Bone marrow (tissue), 2 donors: Measurements from ENCODE around the gene RANBP6.

Source experiments
- DNase-seq, 2 donors: peaks; one replicate each; lab custom pipeline; 2025; lab: John Stamatoyannopoulos, UW

Gene RANBP6

DNA sequence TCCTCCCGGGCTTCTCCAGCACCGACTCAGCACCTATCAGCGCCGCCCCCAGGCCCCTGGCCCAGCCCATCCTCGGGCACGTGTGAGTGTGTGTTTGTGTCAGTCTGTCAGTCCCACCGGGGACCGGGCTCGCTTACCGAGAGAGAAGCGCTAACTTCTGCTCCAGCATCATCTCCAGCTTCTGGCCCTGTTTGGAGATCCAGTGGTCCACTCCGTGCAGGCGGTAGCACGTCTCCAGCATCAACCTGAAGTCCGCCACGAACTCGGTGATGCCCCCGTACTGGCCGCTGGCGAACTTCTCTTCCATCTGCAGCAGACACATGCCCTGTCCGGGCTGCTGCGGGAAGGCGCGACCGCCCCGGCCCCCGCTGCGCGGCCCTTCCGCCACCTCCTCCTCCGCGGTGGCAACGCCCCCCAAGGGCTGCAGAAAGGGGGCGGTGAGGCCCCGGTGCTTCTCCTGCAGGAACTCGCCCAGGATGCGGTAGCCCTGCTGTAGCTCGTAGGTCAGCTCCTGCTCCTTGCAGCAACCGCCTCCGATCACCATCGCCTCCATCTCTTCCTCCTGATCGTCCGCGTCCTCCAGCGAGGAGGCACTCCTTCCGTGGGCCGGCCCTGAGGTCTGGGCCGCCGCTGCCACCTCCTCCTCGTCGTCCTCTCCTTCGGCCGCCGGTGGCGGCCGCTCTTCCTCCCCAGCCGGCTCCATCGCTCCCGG lies 8.2 kb downstream of the RANBP6 start:
- DNase-seq = peak; percentile 69 to 72

GRCh38 chr9:6006749-6007057 lies 8.7 kb downstream of the RANBP6 start:
- DNase-seq = no peak

- DNase-seq = no peak
Observed at GRCh38 chr9:6000955-6001354, 14.5 kb downstream of the RANBP6 start.

DNA sequence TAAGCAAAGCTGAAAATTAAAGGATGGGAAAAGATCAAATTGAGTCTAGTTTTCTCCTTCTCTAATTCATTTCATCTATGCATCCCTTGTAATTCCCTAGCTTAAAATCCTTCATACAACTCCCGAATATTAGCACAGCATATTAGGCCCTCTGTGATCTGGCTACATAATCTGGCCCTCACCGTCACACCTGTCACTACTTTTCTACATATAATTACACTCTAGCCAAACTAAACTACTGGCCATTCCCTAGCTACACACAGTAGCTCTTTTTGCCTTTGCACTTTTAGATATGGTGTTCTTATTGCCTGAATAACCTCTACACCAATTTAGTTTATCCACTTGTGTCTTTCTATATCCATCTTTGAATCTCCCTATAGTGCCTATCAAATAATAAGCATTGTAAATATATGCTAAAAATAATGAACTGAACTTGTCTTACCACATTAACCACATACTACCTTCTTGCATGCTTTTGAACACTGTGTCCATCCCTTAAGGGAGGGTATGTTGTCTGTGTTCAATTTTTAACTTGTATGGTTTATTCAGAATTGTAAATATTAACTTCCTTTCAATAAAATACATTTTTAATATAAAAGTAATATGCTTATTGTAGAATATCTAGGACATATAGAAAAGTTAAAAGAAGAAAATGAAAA lies 15.9 kb downstream of the RANBP6 start:
- DNase-seq = no peak

DNA sequence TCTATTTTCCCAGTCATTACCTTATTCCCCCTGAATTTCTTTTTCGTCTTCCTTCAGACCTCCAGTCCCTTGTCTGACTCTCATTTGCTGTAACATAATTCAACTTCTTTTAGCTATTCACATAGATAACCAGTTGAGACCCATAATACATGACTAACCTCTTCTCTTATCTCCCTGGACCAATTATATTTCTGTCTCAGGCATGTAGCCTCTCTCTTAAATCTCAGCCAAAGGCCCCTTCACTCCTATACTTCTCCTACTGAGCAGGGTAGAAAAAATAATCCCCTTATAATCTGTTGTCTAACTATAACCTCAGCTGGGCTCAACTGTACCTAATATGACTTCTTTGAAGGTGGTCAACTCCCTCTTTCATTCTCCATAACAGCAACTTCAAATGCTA lies 20.9 kb downstream of the RANBP6 start:
- DNase-seq = no peak

DNA sequence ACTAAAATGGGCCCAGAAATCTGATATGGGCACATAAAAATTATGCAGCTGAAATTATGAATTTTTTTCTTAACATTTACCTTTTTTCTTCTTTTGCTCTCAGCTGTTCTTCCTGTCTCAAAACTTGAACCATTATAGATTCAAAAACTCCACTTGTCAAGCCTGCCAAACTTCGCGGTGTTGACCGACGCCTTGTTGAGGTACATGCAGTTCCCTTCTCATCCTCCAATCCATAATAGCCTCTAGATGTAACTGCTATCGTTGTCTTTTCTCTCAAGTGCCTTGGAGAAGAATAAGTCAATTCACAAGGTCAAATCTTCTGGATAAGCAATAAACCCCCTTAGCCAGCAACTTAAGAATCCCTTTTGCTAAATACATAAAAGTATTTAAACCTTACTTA lies 27.2 kb downstream of the RANBP6 start:
- no peak for DNase-seq

GRCh38 chr9:5983042-5983441 lies 32.4 kb downstream of the RANBP6 start:
- DNase-seq = no peak

- DNase-seq = no peak
Observed at GRCh38 chr9:5982317-5982716, 33.1 kb downstream of the RANBP6 start.

DNA sequence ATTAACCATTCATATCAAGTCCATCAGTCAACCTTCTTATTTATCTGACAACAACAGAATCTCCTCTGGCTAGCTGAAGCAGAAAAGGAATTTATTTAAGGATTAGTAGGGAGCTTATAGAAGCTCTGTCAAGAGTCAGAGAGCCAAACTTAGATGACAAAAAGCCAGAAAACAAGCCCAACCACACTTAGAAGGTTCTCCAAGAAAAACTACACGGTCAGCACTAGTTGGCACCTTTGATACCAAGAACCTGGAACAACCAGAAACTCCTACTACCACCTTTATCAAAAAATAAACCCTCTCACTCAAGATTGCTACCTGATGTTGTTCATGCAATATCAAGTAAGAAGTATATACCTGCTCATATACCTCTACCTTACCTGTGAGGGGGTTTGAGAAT lies 36.9 kb downstream of the RANBP6 start:
- no peak for DNase-seq

GRCh38 chr9:5976674-5977397 lies 38.6 kb downstream of the RANBP6 start:
- peak in 1 of 2 donors; percentile 69 for DNase-seq

DNA sequence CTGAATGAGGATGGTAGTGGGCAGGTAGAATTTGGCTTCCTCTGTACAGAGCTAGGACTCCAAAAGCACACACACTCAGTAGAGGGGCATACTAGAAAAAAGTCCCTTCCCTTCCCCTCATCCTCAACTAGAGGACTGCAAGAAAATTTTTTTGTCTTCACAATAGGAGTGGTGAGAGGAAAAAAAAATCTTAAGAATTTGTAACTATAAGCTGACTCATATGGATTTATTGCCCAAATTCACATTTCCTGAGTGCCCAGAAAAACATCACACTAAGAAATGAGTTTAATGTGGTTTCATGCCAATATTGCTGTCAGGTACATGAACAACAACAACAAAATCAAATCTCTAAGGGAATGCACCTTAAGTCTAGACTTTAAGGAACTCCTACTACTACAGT lies 43.7 kb downstream of the RANBP6 start:
- DNase-seq = no peak
